GM18526 (cell line): Measurements from ENCODE around the gene KLHDC7B.
A peak's percentile ranks its signal among the peaks of the same experiment; 100 is the strongest.

ENCODE experiments used
- POLR2A ChIP-seq: IDR thresholded peaks from 3 replicates; pipeline ENCODE4 v1.6.1; 2011; ENCODE audit not compliant: insufficient read length; ENCODE audit errors: extremely low read depth

Gene KLHDC7B

DNA sequence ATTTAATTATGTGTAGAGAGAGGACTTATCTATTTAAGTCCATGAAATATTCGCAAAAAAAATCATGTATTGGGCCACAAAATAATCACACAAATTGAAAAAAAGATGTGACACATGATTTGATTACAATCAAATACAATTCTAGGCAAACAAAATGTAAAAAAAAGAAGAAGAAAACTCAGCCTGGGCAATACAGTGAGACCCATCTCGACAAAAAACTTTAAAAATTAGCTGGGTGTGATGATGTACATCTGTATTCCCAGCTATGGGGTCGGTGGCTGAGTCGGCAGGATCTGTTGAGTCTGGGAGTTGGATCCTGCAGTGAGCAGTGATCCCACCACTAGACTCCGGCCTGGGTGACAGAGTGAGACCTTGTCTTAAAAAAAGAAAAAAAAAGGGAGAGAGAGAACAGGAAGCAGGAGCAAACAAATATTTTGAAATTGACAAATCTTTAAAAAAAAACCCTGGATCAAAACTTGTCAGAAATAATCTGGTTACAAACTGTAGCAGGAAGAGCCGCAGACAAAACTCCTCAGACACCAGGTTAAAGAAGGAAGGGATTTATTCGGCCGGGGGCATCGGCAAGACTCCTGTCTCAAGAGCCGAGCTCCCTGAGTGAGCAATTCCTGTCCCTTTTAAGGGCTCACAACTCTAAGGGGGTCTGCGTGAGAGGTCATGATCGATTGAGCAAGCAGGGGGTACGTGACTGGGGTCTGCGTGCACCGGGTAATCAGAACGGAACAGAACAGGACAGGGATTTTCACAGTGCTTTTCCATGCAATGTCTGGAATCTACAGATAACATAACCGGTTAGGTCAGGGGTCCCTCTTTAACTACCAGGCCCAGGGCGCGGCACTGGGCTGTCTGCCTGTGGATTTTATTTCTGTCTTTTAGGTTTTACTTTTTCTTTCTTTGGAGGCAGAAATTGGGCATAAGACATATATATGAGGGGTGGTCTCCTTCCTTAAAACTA, 12.6 kb upstream of the KLHDC7B start:
- TF ChIP-seq POLR2A = no peak

DNA sequence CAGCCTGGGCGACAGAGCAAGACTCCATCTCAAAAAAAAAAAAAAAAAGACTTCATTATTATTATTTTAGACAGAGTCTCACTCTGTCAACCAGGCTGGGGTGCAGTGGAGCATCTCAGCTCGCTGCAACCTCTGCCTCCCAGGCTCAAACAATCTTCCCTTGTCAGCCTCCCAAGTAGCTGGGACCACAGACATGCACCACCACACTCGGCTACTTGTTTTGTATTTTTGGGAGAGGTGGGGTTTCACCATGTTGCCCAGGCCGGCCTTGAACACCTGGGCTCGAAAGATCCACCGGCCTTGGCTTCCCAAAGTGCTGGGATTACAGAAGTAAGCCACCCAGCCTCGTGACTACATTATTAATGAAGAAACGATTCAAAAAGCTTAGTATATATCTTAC, 10.6 kb upstream of the KLHDC7B start:
- no peak for TF ChIP-seq POLR2A

DNA sequence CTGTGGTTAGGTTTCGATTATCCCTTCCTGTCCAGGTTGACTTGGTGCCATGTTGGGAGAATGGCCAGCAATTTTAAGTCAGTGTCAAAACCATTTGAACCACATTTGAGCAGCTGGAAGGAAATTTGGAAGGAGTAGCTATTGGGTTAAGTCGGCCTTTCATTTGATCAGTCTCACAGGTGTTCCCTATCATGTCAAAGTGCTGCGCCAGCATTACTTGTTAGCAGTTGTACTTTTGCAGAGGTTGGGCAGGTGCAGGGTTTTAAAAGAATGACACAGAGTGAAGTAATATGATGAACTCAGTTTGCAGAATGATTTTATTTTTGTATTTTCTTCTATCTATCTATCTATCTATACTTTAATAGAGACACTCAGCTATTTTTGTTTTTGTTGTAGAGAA, 9.5 kb upstream of the KLHDC7B start:
- no peak for TF ChIP-seq POLR2A

DNA sequence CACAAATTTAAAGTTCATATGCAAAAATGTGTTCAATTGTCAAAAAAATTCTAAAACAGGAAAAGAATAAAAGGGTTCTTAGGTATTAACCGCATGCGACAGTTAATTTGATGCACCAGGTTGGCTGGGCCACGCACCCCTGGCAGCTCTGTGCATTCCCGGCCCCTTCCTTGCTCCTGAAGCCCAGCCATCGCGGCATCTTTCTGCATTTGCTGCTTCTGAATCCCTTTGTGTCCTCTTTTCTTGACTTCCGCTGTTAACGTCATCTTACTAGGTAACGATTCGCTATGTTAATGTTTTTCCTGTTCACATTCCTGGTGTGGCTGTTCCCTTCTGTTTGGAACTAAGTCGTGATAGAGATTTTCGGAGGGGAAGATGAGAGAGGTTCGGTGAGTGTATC, 7.9 kb upstream of the KLHDC7B start:
- no peak for TF ChIP-seq POLR2A

DNA sequence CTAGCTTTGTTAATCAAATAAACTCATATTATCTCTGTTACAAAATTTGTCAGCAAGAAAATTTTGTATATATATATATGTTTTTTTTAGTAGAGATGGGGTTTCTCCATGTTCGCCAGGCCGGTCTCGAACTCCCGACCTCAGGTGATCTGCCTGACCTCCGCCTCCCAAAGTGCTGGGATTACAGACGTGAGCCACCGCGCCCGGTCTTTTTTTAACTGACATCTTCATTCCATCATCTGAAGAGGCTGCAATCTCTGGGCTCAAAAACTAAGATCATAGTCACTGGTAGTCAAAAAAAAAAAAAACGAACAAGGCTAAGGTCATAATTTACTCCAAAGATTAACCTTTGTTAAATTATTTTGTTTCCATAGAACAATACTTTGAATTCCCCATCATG, 5.3 kb upstream of the KLHDC7B start:
- TF ChIP-seq POLR2A = no peak

DNA sequence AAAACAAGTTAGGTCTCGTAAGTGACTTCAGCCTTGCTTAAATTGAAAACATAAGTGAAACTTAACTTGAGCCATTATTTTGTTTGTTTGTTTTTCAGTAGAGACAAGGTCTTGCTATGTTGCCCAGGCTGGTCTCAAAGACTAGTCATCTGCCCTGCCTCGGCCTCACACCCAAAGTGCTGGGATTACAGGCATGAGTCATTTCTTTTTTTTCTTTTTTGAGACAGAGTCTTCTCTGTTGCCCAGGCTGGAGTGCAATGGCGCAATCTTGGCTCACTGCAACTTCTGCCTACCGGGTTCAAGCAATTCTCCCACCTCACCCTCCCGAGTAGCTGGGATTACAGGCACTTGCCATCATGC, 4.1 kb upstream of the KLHDC7B start:
- peak; percentile 16 for TF ChIP-seq POLR2A

DNA sequence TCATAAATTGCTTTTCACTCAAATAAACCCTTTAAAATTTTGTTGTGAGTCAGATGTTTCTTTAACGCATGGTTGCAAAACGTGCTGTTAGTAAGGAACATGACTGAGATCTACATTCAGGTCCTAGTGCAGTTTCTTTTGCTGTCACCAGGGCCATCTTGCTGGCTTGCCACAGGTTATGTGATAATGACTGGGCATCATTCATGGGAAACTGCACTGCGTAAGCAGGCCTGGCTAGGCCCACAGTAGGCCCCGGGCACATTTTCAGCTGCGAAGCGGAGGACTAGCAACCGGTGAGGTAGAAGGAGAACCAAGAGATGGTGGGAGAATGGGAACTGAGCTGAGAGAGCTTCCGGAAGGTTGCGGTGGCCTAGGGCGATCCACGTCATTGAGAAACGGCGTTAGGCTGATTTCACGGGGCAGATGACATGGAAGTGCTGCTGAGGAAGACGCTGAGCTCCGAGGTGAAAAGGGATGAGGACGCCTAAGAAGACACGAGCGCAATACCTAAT, 3.2 kb upstream of the KLHDC7B start:
- TF ChIP-seq POLR2A = peak; percentile 54

DNA sequence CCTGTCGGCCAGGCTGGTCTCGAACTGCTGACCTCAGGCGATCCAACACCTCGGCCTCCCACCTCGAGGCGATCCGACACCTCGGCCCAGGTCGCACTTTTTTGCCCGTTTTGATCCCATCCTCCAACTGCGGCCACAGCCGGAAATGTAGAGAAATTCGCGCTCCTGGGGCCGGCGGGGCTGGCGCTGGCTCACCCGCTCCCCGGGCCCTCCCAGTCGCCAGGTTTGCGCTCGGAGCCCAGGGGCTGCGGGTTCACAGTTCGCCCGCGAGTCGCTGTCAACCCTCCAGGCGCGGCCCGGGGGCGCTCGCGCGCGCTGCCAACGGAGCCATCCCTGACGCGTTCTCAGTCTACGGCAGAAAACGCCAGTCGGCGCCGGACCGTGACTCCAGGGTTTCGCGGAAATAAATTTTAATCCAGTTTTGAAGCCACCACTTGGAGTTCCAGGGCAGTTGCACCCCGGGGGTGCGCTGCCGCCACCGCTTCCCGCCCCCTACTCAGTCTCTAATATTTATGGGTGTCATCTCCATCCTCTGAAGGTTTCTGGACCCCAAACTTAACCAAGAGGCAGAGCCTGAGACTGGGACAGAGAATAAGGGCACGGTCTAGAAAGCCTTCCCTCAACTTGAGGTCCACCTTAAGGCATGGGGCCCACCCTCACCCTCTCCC, 1.5 kb upstream of the KLHDC7B start:
- peak; percentile 27 for TF ChIP-seq POLR2A

DNA sequence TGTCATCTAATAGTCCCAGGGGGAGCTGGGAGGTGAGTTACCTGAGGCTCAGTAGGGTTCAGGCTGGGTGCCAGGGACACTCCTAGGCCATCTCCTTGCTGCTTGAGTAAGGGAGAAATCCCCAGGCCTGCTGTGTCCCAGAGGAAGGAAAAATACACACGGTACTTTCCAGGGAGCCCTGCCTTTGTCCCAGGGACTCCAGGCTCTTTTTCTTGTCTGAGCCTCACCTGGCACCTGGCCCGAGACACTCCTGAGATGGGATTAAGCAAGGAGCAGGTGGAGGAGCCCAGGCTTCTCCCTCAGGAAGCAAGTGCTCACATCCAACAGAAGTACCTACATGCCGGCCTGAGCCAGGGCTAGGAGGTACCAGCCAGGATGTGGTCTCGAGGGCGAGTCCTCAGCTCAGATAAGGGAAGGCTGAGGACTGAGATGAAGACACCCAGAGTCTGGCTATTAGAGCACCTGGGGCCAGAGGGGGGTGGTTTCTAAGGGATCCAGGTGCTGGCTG, 899 bp upstream of the KLHDC7B start:
- peak; percentile 17 for TF ChIP-seq POLR2A

DNA sequence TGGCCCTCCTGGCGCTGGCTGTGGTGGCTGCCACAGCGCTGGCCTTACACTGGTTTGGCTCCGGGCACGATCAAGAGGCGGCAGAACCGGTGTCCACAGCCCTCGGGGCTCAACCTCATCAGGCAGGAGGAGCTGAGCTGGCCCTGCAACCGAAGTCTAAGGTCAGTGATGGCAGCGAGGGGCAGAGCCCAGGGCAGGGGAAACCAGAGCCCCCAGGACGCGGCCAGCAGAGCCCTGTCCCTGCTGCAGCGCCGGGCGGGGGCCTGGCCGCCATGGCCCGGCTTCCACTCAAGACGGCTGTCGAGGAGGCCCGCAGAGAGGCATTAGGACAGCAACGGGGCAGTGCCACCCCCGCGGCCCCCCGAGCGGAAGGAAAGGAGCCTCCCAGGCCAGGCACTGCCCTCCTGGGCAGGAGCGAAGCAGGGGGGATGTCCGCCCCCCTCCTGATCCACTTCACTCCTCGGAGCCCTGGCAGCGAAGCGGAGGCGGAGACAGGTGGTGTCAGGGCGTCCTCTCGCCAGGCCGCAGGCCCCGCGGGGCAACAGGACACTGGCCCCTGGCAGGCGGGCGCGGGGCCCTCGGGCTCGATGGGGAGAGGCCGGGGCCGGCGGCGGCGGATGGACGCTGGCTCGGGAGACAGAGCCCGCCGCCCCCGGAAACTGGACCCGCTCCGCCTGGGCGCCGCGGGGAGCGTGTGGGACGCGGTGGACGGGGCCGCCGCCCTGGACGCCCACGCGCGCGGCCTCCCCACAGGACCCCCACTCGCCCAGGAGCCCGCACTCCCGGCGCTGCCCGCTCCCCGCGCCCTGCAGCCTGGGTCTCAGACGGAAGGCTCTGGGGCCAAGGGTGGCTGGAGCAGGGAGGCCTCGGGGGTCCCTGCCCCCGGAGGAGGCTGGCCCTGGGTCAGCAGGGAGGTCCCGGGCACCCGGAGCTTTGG, 895 bp downstream of the KLHDC7B start:
- no peak for TF ChIP-seq POLR2A

DNA sequence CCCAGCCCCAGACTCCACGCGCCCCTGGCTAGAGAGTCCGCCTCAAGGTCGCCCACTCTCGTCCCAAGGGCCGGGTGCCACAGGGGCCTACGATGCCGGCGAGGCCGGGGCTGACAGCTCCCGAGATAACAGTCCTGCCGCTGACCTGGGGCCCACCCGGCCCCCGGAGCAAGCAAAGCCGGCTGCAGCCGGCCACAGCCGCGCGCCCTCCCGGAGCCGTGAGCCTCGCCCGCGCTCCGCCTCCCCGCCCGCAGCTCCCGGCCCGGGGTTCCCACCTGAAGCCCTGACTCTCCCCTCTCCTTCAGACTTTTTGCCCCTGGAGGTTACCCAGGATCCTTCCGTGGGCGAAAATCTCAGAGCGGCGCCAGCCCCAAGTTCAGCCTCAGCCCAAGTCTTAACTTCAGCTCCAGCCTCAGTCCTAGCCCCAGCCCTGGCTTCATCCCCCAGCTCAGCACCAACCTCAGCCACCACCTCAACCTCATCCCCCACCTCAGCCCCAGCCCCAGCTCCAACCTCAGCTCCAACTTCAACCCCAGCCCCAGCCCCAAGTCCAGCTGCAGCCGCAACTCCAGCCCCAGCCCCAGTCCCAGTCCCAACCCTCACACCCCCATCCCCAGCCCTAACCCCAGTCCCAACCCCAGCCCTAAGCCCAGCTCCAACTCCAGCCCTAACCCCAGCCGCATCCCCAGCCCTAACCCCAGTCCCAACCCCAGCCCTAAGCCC, 1.7 kb downstream of the KLHDC7B start:
- TF ChIP-seq POLR2A = no peak

DNA sequence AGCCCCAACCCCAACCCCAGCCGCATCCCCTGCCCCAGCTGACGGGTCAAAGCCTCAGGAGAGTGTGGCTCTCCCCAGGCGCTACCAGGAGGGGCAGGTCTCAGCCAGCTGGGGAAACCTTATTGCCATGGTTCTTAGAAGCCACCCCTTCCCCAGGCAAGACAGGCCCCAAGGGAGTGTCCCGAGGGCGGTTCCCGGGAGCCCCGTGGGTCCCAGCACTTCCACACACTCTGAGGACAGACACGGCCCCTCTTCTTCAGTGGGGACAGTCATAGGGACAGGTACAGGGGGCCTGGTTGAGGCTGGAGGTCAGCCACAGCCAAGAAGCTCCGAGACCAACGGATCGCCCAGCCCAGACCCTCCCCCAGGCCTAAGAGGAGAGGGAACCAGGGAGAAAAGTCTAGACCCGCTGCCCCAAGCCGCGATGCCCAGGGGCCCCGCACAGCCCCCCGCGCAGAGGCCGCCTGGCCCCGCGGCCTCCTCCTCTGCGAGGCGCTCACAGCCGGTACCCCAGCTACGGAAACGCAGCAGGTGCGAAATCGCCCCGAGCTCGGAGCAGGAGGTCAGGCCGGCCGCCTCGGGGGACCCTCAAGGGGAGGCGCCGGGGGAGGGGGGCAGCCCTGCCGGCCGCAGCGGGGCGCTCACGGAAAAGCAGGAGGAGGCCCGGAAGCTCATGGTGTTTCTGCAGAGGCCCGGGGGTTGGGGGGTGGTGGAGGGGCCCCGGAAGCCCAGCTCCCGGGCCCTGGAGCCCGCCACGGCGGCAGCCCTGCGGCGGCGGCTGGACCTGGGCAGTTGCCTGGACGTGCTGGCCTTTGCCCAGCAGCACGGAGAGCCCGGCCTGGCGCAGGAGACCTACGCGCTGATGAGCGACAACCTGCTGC, 2.6 kb downstream of the KLHDC7B start:
- TF ChIP-seq POLR2A = peak; percentile 14

DNA sequence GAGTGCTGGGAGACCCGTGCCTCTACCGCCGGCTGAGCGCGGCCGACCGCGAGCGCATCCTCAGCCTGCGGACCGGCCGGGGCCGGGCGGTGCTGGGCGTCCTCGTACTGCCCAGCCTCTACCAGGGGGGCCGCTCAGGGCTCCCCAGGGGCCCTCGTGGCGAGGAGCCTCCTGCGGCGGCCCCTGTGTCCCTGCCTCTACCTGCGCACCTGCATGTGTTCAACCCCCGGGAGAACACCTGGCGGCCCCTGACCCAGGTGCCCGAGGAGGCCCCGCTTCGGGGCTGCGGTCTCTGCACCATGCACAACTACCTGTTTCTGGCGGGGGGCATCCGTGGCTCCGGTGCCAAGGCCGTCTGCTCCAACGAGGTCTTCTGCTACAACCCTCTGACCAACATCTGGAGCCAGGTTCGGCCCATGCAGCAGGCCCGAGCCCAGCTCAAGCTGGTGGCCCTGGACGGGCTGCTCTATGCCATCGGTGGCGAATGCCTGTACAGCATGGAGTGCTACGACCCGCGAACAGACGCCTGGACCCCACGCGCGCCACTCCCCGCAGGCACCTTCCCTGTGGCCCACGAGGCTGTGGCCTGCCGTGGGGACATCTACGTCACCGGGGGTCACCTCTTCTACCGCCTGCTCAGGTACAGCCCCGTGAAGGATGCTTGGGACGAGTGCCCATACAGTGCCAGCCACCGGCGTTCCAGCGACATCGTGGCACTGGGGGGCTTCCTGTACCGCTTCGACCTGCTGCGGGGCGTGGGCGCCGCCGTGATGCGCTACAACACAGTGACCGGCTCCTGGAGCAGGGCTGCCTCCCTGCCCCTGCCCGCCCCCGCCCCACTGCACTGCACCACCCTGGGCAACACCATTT, 3.5 kb downstream of the KLHDC7B start:
- TF ChIP-seq POLR2A = no peak

DNA sequence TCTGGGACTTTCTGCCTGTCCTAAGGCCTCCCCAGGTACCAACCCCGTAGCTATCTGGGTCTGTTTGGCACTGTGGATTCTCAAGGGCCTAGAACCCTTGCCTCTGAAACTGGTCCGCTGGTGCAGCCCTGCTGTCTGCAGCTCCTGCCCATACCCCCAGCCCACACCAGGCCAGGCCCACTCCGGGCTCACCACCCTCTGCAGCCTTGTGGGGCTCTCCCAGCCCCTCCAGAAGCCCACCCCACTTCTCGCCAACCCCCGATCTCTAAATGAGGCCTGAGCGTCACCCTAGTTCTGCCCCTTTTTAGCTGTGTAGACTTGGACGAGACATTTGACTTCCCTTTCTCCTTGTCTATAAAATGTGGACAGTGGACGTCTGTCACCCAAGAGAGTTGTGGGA, 4.7 kb downstream of the KLHDC7B start:
- TF ChIP-seq POLR2A = no peak
